ENCODE results near the gene ANKRD33B. TPM values are rescaled to one million over a fixed set of nuclear protein-coding genes. Genes with fewer than 3 reads are reported as not detected.

Gene ANKRD33B
- total and polyA plus RNA-seq, 9 of the 15 experiments (the other 6 are each of a cell fraction or from before 2014, with no cell fraction given) = 0.10 to 1.7 (median 0.40) TPM

- TF ChIP-seq CREB3 (tag; conservative IDR thresholded peaks at IDR 0.05; ENCODE audit: low read depth) (no peak), THRAP3 (IDR thresholded peaks at IDR 0.05; ENCODE audit: borderline replicate concordance) (no peak), STAT5B (CRISPR knock-in tag; IDR thresholded peaks at IDR 0.05) (no peak), ZBTB9 (CRISPR knock-in tag; IDR thresholded peaks at IDR 0.05) (no peak), MLX (CRISPR knock-in tag; conservative IDR thresholded peaks at IDR 0.05) (no peak), EHMT2 (IDR thresholded peaks at IDR 0.05) (no peak), FOXK2 (conservative IDR thresholded peaks at IDR 0.05 in 1 of 2, IDR thresholded peaks at IDR 0.05 in 1 of 2; ENCODE audit: low read depth in 2 of 2) (no peak), GATA2 (CRISPR knock-in tag; IDR thresholded peaks at IDR 0.05) (no peak), ZC3H4 (CRISPR knock-in tag; IDR thresholded peaks at IDR 0.05; ENCODE audit: borderline replicate concordance) (no peak), C11orf30 (IDR thresholded peaks at IDR 0.05; ENCODE audit: low read depth) (no peak), HIVEP1 (CRISPR knock-in tag; IDR thresholded peaks at IDR 0.05) (no peak), TBP (optimal IDR thresholded peaks at IDR 0.05; ENCODE audit: low read depth, low read length) (no peak), YBX1 (IDR thresholded peaks at IDR 0.05) (no peak), TAF15 (IDR thresholded peaks at IDR 0.05; ENCODE audit: low read depth, low read length) (no peak)
Measured at GRCh38 chr5:10682801-10683525, 119.1 kb downstream of the ANKRD33B start (continued).

All from K562 (cell line).